NCI-H128 (cell line): ENCODE data around the gene ZSCAN1.
"Not testable (repeated sequence)": the region's sequence is repeated elsewhere in the genome, so short reads cannot be mapped to it uniquely, and the experiment has no call there.

Source experiments
- DNase-seq: peaks from one replicate; lab custom pipeline; 2025; ENCODE audit not compliant: unreplicated experiment; lab: John Stamatoyannopoulos, UW

Gene ZSCAN1

GRCh38 chr19:58033741-58034476 lies at the start of gene ZSCAN1:
TSS of gene ZSCAN1 (plus strand) at chr19:58034025. CDS start at chr19:58037837, 3,812 bp downstream.
- DNase-seq, result no peak

GRCh38 chr19:57992841-57993240 lies 41.0 kb upstream of the ZSCAN1 start:
- DNase-seq, result no peak

- no peak for DNase-seq
Measured at GRCh38 chr19:58000677-58001076, 33.1 kb upstream of the ZSCAN1 start.

GRCh38 chr19:58001895-58002369 lies 31.9 kb upstream of the ZSCAN1 start:
- no peak for DNase-seq

- peak; percentile 67 for DNase-seq
Measured at GRCh38 chr19:58002384-58003173, 31.2 kb upstream of the ZSCAN1 start, which contains the start of gene ZNF606. TSS of gene ZNF606 (minus strand) at chr19:58002820. CDS start at chr19:58001319, 1,501 bp downstream.

- no peak for DNase-seq
Measured at GRCh38 chr19:58003174-58003828, 30.5 kb upstream of the ZSCAN1 start.

GRCh38 chr19:58007285-58007684 lies 26.5 kb upstream of the ZSCAN1 start:
- DNase-seq, result no peak

- DNase-seq, result not testable (repeated sequence)
Measured at GRCh38 chr19:58008877-58009276, 24.9 kb upstream of the ZSCAN1 start.

GRCh38 chr19:58009301-58009665 lies 24.5 kb upstream of the ZSCAN1 start:
- DNase-seq, result no peak

- DNase-seq, result peak; percentile 73
Measured at GRCh38 chr19:58009666-58010301, 24.0 kb upstream of the ZSCAN1 start.

- no peak for DNase-seq
Measured at GRCh38 chr19:58010507-58010906, 23.3 kb upstream of the ZSCAN1 start.

- DNase-seq, result no peak
Measured at GRCh38 chr19:58014141-58014540, 19.7 kb upstream of the ZSCAN1 start.

- no peak for DNase-seq
Measured at GRCh38 chr19:58020129-58020528, 13.7 kb upstream of the ZSCAN1 start.

- DNase-seq, result peak; percentile 16
Measured at GRCh38 chr19:58021541-58022282, 12.1 kb upstream of the ZSCAN1 start.

- DNase-seq, result no peak
Measured at GRCh38 chr19:58022283-58022660, 11.6 kb upstream of the ZSCAN1 start.

GRCh38 chr19:58024661-58025060 lies 9.2 kb upstream of the ZSCAN1 start:
- no peak for DNase-seq

GRCh38 chr19:58034477-58034793 lies 610 bp downstream of the ZSCAN1 start:
- no peak for DNase-seq

- DNase-seq, result no peak
Measured at GRCh38 chr19:58035863-58036262, 2.0 kb downstream of the ZSCAN1 start.

GRCh38 chr19:58037927-58038687 lies 4.3 kb downstream of the ZSCAN1 start:
- no peak for DNase-seq

- DNase-seq, result no peak
Measured at GRCh38 chr19:58038688-58039204, 4.9 kb downstream of the ZSCAN1 start.
